Skeletal muscle tissue (tissue), 4 donors: ENCODE data around the gene PHPT1. TPM values are rescaled to one million over a fixed set of nuclear protein-coding genes. Genes with fewer than 3 reads are reported as not detected.

Experiments
- H3K27ac ChIP-seq: one replicate; pipeline ENCODE4 v1.7.0; 2013; ENCODE audit warnings: mild to moderate bottlenecking, low read depth, low read length, inconsistent platforms
- H3K27me3 ChIP-seq, 3 donors: one replicate each; pipeline ENCODE4 v1.7.0; 2013; ENCODE audit warnings: low read length in 3 of 3; ENCODE audit not compliant: control insufficient read depth in 3 of 3, insufficient read depth in 3 of 3
- H3K36me3 ChIP-seq, 3 donors: one replicate each; pipeline ENCODE4 v1.7.0; 2013; ENCODE audit warnings: low read length in 3 of 3; ENCODE audit not compliant: control insufficient read depth in 3 of 3, insufficient read depth in 3 of 3
- H3K4me1 ChIP-seq, 3 donors: one replicate each; pipeline ENCODE4 v1.7.0; 2013; ENCODE audit warnings: low read length in 3 of 3, mild to moderate bottlenecking in 3 of 3; ENCODE audit not compliant: control insufficient read depth in 3 of 3, insufficient read depth in 3 of 3
- H3K4me3 ChIP-seq, 3 donors: one replicate each; pipeline ENCODE4 v1.7.0; 2013; ENCODE audit warnings: low read length in 3 of 3
- H3K9ac ChIP-seq, 3 donors: one replicate each; pipeline ENCODE4 v1.7.0; 2013; ENCODE audit warnings: low read length in 3 of 3, mild to moderate bottlenecking in 3 of 3, moderate library complexity in 2 of 3, low read depth in 1 of 3
- H3K9me3 ChIP-seq, 3 donors: one replicate each; pipeline ENCODE4 v1.7.0; 2013; ENCODE audit warnings: low read length in 3 of 3; ENCODE audit not compliant: control insufficient read depth in 3 of 3
- total RNA-seq: library from RNA; depleted of rRNA; stranded (reverse); fragments of >200 nt; gene quantifications from one replicate; pipeline ENCODE4 v1.2.3, GENCODE V29; 2014
- donor health status: Osteomylitis.

PHPT1 gene
- total RNA-seq, 1 donor from 2014 or later = 109 TPM

GRCh38 chr9:136806631-136807201 is 42.5 kb upstream of the PHPT1 start:
- peaks cover 6 to 9% (median 6%) of the 10 kb centered on the region in 3 donors for H3K27me3 ChIP-seq
- peaks cover 25 to 36% (median 29%) of the 10 kb centered on the region in 3 donors for H3K4me1 ChIP-seq
- peaks cover 0 to 6% (median 2%) of the 10 kb centered on the region in 3 donors for H3K36me3 ChIP-seq
- H3K9me3 ChIP-seq = no peaks in the 10 kb centered on the region
- peak overlapping the region; percentile 81 for H3K27ac ChIP-seq
- H3K4me3 ChIP-seq = peak overlapping the region; percentile 75 to 89 (median 85)
- H3K9ac ChIP-seq = peak overlapping the region; percentile 77 to 91 (median 83)

GRCh38 chr9:136807281-136808074 is 41.7 kb upstream of the PHPT1 start, which contains the start of gene RABL6:
TSS of gene RABL6 (plus strand) at chr9:136807948. CDS start at chr9:136808197, 249 bp downstream.
- Histone ChIP-seq H3K9ac (peak within 1 kb of the TSS; percentile 77 to 91 (median 83)), H3K4me3 (peak within 1 kb of the TSS; percentile 78 to 89 (median 87)), H3K4me1 (peaks cover 25 to 36% (median 29%) of the 10 kb centered on the region in 3 donors), H3K27ac (peak within 1 kb of the TSS; percentile 81), H3K27me3 (peaks cover under 1 to 1% (median under 1%) of the 10 kb centered on the region in 3 donors), H3K9me3 (no peaks in the 10 kb centered on the region), H3K36me3 (peaks cover 0 to 6% (median 2%) of the 10 kb centered on the region in 3 donors)

GRCh38 chr9:136808075-136808805 is 41.0 kb upstream of the PHPT1 start:
- Histone ChIP-seq H3K27me3 (no peaks in the 10 kb centered on the region), H3K9ac (peak overlapping the region; percentile 76 to 91 (median 76)), H3K4me3 (peak overlapping the region; percentile 78 to 89 (median 87)), H3K27ac (peak overlapping the region; percentile 30), H3K4me1 (peaks cover 25 to 36% (median 29%) of the 10 kb centered on the region in 3 donors), H3K36me3 (peaks cover 0 to 8% (median 6%) of the 10 kb centered on the region in 3 donors), H3K9me3 (no peaks in the 10 kb centered on the region)

GRCh38 chr9:136808806-136809158 is 40.4 kb upstream of the PHPT1 start:
- no peak overlapping the region for H3K27ac ChIP-seq
- peaks cover 25 to 36% (median 29%) of the 10 kb centered on the region in 3 donors for H3K4me1 ChIP-seq
- peak overlapping the region; percentile 75 to 89 (median 87) for H3K4me3 ChIP-seq
- peaks cover 0 to 8% (median 6%) of the 10 kb centered on the region in 3 donors for H3K36me3 ChIP-seq
- no peaks in the 10 kb centered on the region for H3K27me3 ChIP-seq
- H3K9me3 ChIP-seq = no peaks in the 10 kb centered on the region
- H3K9ac ChIP-seq = peak overlapping the region; percentile 75 to 91 (median 76)

GRCh38 chr9:136814725-136815421 is 34.3 kb upstream of the PHPT1 start:
- Histone ChIP-seq H3K9me3 (no peaks in the 10 kb centered on the region), H3K36me3 (peaks cover 4 to 15% (median 6%) of the 10 kb centered on the region in 3 donors)

DNA sequence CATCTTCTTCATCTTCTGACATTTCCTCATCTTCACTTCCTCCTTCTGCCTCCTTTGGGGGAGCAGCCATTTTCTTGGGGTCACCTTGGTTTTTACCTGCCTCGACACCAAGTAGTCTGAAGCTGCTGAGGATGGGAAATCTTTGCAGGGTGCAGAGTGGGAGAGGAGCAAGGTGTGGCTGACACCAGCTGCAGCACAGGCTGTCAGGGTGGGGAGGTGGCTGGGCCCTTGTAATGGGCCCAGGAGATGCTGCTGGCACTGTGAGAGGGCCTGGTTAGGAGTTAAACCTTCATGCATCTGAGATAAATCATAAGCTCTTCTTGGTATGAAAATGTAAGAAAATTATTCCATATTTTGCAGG is 33.8 kb upstream of the PHPT1 start:
- Histone ChIP-seq H3K4me3 (no peak overlapping the region), H3K27me3 (no peaks in the 10 kb centered on the region), H3K27ac (no peak overlapping the region), H3K4me1 (peaks cover 0 to 5% (median 0%) of the 10 kb centered on the region in 3 donors), H3K9me3 (no peaks in the 10 kb centered on the region), H3K36me3 (peaks cover 4 to 15% (median 6%) of the 10 kb centered on the region in 3 donors), H3K9ac (no peak overlapping the region)

More at GRCh38 chr9:136814725-136815421, 34.3 kb upstream of the PHPT1 start:
- H3K4me1 ChIP-seq = peaks cover 2 to 5% (median 5%) of the 10 kb centered on the region in 3 donors
- no peak overlapping the region for H3K9ac ChIP-seq
- no peak overlapping the region for H3K27ac ChIP-seq
- H3K4me3 ChIP-seq = no peak overlapping the region
- H3K27me3 ChIP-seq = no peaks in the 10 kb centered on the region

- Histone ChIP-seq H3K4me1 (no peaks in the 10 kb centered on the region), H3K27ac (no peak overlapping the region), H3K9ac (peak overlapping the region in 1 of 3 donors; percentile 0), H3K27me3 (no peaks in the 10 kb centered on the region), H3K9me3 (no peaks in the 10 kb centered on the region), H3K36me3 (peaks cover 12 to 19% (median 17%) of the 10 kb centered on the region in 3 donors), H3K4me3 (no peak overlapping the region)
Measured at GRCh38 chr9:136820971-136821825, 28.0 kb upstream of the PHPT1 start.

GRCh38 chr9:136821826-136822544 is 27.2 kb upstream of the PHPT1 start:
- Histone ChIP-seq H3K9ac (no peak overlapping the region), H3K4me3 (no peak overlapping the region), H3K27ac (no peak overlapping the region), H3K9me3 (no peaks in the 10 kb centered on the region), H3K27me3 (no peaks in the 10 kb centered on the region), H3K36me3 (peaks cover 12 to 24% (median 20%) of the 10 kb centered on the region in 3 donors), H3K4me1 (no peaks in the 10 kb centered on the region)
